ENCODE data around the gene CLSTN2. TPM values are rescaled to one million over a fixed set of nuclear protein-coding genes. Genes with fewer than 3 reads are reported as not detected.

The CLSTN2 gene
- total RNA-seq, 1 donor = 7.3 TPM

DNA sequence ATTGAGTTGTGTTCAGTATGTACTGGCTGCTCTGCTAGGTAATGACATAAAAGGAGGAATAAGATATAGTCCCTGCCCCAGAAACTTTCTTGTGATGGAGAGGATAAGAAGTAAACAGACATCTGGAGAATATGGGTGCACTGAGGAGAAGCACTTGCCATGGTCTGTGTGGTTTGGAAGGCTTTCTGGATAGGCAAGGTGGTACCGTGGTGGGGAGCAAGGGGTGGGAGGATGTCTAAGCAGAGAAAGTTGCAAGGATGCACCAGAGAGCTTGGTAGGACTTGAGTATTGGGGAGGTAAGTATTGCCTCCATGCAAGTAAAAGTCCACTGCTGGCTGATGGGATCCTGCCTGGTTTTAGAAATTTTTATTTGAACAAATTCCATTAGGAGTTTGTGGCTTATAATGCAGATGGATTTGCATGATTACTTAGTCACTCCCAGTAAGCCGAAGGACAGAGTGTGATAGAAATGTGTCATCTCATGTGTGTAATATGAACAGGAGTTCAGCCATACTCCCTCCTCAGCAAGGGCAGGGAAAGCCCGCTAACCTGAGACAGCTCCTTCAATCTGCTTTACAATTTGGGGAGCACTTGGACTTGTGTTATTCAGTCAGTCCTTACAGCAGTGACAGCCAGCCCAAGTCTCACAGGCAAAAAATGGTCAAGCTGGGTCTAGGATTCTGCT lies 53.6 kb downstream of the CLSTN2 start:
- no peak overlapping the region for H3K4me3 ChIP-seq (ENCODE audit: low read depth, low read length)
- TF ChIP-seq, protein P1, sequence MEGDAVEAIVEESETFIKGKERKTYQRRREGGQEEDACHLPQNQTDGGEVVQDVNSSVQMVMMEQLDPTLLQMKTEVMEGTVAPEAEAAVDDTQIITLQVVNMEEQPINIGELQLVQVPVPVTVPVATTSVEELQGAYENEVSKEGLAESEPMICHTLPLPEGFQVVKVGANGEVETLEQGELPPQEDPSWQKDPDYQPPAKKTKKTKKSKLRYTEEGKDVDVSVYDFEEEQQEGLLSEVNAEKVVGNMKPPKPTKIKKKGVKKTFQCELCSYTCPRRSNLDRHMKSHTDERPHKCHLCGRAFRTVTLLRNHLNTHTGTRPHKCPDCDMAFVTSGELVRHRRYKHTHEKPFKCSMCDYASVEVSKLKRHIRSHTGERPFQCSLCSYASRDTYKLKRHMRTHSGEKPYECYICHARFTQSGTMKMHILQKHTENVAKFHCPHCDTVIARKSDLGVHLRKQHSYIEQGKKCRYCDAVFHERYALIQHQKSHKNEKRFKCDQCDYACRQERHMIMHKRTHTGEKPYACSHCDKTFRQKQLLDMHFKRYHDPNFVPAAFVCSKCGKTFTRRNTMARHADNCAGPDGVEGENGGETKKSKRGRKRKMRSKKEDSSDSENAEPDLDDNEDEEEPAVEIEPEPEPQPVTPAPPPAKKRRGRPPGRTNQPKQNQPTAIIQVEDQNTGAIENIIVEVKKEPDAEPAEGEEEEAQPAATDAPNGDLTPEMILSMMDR (IDR thresholded peaks at IDR 0.05; ENCODE audit: insufficient read depth, low read depth, low read length) = no peak
- DNase-seq (ENCODE audit: low read depth) = no peak

DNA sequence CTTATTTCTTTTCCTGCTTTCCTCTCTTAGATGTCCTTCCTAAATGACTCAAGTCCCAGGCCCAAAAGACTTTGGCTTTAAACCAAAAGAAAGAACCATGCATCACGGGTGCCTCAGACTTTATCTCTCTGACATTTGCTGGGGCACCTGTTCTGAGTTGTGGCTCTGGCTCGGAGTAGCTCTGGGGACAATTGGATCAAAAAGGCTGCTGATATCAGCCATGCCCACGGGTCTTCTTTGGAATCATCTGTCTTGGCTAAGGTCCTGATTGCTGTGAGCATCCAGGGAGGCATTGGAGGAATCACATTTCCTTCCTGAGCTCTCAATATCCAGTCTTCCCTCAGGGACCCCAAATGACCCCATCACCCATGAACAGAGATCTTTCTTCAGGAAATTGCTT lies 59.9 kb downstream of the CLSTN2 start:
- DNase-seq (ENCODE audit: low read depth) = no peak
- no peak overlapping the region for H3K4me3 ChIP-seq (ENCODE audit: low read depth, low read length)
- TF ChIP-seq, protein P1 (IDR thresholded peaks at IDR 0.05; ENCODE audit: insufficient read depth, low read depth, low read length) = no peak

DNA sequence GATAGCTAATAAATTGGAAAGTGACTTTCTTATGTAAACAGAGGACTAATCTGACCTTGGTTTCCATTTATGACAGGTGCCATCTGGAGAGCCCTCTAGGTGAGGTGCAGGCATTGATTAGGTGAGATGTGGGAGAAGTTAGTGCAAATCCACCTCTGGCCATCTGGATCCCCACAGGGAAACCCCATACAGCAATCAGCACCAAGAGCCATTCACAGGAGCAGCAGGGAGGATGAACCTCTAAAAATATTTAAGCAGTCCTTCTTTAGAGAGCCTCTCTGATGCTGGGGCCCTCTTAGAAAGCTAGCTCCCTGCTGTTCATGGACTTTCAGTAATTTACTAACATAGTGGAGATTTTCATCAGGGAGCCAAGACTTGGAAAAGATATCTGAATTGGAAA lies 69.3 kb downstream of the CLSTN2 start:
- DNase-seq (ENCODE audit: low read depth) = no peak
- TF ChIP-seq, protein P1 (IDR thresholded peaks at IDR 0.05; ENCODE audit: insufficient read depth, low read depth, low read length) = no peak
- H3K4me3 ChIP-seq (ENCODE audit: low read depth, low read length) = no peak overlapping the region

DNA sequence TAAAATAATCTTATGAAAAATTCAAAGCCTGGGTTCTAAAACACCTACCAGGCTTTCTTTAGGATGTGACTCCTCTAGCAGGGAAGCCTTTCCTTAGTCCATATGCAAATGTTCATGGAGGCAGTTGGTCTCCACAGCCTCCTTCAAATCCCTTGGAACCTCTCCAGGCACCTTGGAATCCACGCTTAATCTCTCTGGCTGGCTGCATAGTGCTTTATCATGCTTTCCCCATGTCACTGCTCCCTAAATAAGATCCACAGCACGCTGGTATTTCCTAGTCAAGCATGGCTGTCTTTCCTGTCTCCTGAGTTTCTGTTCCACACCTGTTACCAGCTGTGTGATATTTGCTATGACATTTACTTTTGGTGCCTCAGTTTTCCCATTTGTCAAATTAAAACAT lies 71.3 kb downstream of the CLSTN2 start:
- no peak overlapping the region for H3K4me3 ChIP-seq (ENCODE audit: low read depth, low read length)
- DNase-seq (ENCODE audit: low read depth) = no peak
- TF ChIP-seq, protein P1 (IDR thresholded peaks at IDR 0.05; ENCODE audit: insufficient read depth, low read depth, low read length) = no peak

DNA sequence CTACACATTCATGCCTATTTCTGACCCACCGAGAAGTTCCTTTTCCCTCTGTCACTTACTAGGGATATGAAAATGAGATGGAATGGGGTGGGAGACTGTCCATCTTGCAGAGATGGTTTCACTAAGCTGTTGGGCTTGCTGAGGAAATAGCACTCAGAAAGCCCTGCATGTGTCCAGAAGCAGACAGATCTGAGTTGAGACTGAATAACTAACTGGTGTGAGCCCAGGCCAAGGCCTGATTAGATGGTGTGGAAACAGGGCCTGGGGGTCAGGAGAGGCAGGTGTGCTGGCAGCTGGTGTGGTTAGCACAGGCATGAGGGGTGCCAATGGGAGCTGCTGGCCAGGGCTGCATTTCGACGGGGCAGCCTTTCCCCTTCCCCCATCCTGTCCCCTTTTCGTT lies 72.1 kb downstream of the CLSTN2 start:
- DNase-seq (ENCODE audit: low read depth) = no peak

DNA sequence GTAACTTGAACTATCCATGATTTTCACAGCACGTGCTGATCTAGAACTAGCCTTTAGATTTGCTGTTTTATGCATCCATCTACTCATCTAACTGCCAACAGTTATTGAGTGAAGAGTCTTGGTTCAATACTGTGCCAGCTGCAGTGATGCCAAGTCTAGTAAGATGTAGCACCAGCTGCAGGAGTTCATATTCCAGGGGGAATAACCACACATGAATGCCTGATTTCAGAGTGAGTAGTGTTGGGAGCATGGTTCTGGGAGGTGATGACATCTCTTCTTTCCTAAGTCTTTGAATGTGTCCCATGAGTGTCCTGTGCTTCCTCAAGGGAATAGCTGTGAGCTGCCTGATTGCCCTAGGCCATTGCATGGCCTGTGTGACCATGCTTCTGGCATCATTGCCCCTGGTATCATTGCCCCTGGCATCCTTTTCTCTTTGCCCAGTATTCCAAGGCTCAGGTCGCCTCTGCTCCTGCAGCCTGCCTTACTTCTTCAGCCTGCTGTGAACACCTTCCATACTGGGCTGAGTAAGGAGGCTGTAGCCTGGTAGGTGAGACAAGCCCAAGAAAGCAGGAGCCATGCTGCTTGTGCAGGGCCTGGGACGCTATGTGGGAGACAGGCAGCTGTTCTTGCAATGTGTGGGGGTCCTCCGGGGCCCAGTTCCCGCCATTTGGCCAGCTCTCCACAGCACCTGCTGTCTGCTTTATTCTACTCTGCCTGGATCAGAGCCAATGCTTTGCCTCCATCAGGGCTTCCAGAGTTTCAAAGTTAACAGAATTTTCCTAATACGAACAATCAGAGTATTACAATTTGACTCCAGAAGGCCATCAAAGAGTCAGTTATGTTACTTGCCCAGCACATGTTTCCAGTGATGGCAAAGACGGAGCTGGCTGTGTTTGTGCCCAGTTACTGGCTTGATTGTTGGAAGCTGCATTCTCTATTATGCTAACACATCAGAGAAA lies 73.2 kb downstream of the CLSTN2 start:
- no peak overlapping the region for H3K4me3 ChIP-seq (ENCODE audit: low read depth, low read length)
- TF ChIP-seq, protein P1 (IDR thresholded peaks at IDR 0.05; ENCODE audit: insufficient read depth, low read depth, low read length) = no peak
- no peak for DNase-seq (ENCODE audit: low read depth)

More for the DNA sequence above, 72.1 kb downstream of the CLSTN2 start:
- H3K4me3 ChIP-seq (ENCODE audit: low read depth, low read length) = no peak overlapping the region
- TF ChIP-seq, protein P1 (IDR thresholded peaks at IDR 0.05; ENCODE audit: insufficient read depth, low read depth, low read length) = no peak

All from fibroblast of villous mesenchyme (primary cell).